Cardiac fibroblast (primary cell): ENCODE results near the gene CPM.
A peak's percentile ranks its signal among the peaks of the same experiment; 100 is the strongest.

Experiments used
- DNase-seq, 2 donors: peaks; one replicate each; pipeline versions ENCODE4 v3.0.0 to v3.0.0-alpha.2; 2010; ENCODE audit warnings: low read depth in 2 of 2
- H3K4me3 ChIP-seq, 2 donors: replicated peaks in 1 of 2; 1 replicate in 1 of 2; 2 replicates in 1 of 2; pipeline ENCODE4 v1.5.1; 2011; ENCODE audit warnings: low read depth in 2 of 2, low read length in 2 of 2, mild to moderate bottlenecking in 2 of 2, moderate library complexity in 1 of 2
- CTCF ChIP-seq: IDR thresholded peaks from one replicate; pipeline ENCODE4 v1.5.1; 2011; ENCODE audit warnings: low read depth, mild to moderate bottlenecking, low read length, inconsistent platforms

CPM gene

GRCh38 chr12:68932961-68933893 is at the start of gene CPM:
TSS of gene CPM (minus strand) at chr12:68933171. CDS start at chr12:68932837, 334 bp downstream.
- TF ChIP-seq CTCF, result no peak
- DNase-seq, result peak; percentile 51 to 55
- H3K4me3 ChIP-seq, result peak within 1 kb of the TSS; percentile 56 to 65

- peak; percentile 65 to 74 for DNase-seq
- H3K4me3 ChIP-seq, result no peak overlapping the region
- TF ChIP-seq CTCF, result no peak
Measured at GRCh38 chr12:68981516-68981915, 48.5 kb upstream of the CPM start.

- DNase-seq, result peak in 1 of 2 donors; percentile 42
- no peak for TF ChIP-seq CTCF
- H3K4me3 ChIP-seq, result no peak overlapping the region
Measured at GRCh38 chr12:68980476-68981212, 47.7 kb upstream of the CPM start.

GRCh38 chr12:68978678-68979077 is 45.7 kb upstream of the CPM start:
- H3K4me3 ChIP-seq, result no peak overlapping the region
- no peak for TF ChIP-seq CTCF
- DNase-seq, result no peak

- no peak for TF ChIP-seq CTCF
- H3K4me3 ChIP-seq, result no peak overlapping the region
- DNase-seq, result no peak
Measured at GRCh38 chr12:68977909-68978610, 45.1 kb upstream of the CPM start.

GRCh38 chr12:68977335-68977734 is 44.4 kb upstream of the CPM start:
- H3K4me3 ChIP-seq, result no peak overlapping the region
- no peak for DNase-seq
- TF ChIP-seq CTCF, result no peak
